ENCODE measurements around the gene RGMA. TPM values are rescaled to one million over a fixed set of nuclear protein-coding genes. Genes with fewer than 3 reads are reported as not detected.
"Not testable (repeated sequence)": the region's sequence is repeated elsewhere in the genome, so short reads cannot be mapped to it uniquely, and the experiment has no call there.

RGMA gene
- total RNA-seq, 2 donors from 2014 or later = 2.5 to 12.9 TPM

DNA sequence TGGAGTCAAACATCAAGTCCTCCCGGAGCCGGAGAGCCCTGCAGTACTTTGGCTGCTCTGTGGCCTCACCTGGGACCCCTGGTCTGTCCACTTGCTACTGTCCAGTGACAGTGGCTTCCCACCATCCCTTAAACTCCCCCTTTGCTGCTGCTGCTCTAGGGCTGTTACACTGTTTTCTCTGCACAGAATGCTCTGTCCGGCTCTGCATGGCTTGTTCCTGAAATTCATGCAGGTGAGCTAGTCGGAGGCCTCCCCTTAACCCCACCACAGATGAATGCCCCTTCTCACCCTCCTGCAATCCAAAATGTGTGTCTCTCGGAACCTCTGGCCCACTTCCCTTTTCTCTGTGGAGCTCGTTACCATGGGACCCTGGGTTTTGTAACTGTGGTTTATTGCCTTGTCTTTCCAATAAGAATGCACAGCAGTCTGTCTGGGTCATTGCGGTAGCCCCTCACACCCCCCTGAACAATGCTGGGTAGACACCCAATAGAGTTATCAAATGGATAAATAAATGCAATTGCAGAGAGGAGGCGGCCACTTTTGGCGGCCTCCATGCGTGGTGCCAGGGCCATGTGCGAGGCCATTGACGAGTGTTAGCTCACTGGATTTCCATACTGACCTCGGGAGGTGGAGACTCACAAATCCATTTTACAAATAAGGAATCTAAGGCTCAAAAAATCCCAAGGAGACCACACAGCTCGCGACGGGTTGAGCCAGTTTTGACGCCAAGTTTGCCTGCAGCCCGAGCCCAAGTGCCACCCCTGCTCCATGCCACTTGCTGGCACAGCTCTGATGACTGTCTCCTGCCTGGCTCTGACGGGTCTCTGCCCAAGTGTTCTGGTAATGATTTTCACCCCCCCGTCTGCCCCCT lies 48.5 kb downstream of the RGMA start:
- no peak for ATAC-seq
- DNase-seq = peak in 1 of 2 donors; percentile 13

DNA sequence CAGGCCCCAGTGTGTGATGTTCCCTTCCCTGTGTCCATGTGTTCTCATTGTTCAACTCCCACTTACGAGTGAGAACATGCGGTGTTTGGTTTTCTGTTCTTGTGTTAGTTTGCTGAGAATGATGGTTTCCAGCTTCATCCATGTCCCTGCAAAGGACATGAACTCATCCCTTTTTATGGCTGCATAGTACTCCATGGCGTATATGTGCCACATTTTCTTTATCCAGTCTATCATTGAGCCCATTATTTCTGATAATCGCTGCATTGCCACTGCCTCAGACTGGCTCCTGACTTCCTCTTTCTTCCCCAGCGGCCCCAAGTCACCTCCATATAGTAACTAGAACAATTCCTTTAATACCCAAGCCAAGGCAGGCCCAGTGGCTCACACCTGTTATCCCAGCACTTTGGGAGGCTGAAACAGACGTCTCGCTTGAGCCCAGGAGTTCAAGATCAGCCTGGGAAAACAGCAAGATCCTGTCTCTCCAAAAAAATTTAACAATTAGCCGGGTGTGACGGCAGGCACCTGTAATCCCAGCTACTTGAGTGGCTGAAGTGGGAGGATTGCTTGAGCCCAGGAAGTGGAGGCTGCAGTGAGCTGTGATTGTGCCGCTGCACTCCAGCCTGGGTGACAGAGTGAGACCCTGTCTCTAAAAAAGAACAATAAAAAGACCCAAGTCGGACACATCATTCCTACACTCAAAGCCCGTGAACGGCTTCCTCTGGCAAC lies 49.3 kb downstream of the RGMA start:
- intact Hi-C loops (cut with DNase I, micrococcal nuclease); ATAC-seq; DNase-seq: not testable (repeated sequence)

More for the DNA sequence above, 48.5 kb downstream of the RGMA start:
- intact Hi-C loops (cut with DNase I, micrococcal nuclease) = no loop called here

DNA sequence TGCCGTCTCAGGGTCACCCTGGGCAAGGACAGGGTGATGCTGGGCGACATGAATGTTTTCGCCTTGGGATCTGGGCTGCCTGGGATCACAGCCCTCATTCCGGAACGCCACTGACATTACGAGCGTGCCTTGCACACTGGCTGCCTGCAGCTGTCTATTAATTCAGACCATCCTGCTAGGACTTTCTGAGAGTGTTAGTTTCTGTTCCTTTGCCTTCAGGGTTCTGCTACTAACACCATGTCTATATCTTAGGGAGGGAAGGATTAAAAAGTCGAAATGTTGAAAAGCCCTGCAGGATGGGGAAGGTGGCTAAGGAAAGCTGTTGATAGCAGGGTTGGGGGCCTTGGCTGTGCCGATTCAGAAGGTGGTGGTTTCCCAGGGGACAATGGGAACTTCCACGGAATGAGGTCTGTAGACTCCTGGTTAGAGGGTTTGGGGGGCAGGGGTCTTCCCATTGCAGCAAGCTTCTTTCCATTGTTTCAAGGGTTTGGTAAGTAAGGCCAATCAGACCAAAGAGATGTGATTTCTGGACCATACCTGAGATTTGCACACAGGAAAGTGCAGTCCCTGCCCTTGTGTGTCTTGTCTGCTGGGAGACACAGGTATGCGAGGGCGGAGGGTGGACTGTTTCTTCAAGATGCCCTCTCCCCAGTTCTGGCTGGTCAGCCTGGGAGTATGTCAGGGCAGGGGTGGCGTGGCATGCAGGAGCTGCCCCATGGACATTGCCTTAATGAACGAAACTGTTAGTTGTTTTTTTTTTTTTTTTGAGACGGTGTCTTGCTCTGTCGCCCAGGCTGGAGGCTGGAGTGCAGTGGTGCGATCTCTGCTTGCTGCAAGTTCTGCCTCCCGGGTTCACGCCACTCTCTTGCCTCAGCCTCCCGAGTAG lies 50.9 kb downstream of the RGMA start:
- intact Hi-C loops (cut with DNase I, micrococcal nuclease) = no loop called here
- peak in 1 of 2 donors; percentile 13 for DNase-seq
- ATAC-seq = no peak

DNA sequence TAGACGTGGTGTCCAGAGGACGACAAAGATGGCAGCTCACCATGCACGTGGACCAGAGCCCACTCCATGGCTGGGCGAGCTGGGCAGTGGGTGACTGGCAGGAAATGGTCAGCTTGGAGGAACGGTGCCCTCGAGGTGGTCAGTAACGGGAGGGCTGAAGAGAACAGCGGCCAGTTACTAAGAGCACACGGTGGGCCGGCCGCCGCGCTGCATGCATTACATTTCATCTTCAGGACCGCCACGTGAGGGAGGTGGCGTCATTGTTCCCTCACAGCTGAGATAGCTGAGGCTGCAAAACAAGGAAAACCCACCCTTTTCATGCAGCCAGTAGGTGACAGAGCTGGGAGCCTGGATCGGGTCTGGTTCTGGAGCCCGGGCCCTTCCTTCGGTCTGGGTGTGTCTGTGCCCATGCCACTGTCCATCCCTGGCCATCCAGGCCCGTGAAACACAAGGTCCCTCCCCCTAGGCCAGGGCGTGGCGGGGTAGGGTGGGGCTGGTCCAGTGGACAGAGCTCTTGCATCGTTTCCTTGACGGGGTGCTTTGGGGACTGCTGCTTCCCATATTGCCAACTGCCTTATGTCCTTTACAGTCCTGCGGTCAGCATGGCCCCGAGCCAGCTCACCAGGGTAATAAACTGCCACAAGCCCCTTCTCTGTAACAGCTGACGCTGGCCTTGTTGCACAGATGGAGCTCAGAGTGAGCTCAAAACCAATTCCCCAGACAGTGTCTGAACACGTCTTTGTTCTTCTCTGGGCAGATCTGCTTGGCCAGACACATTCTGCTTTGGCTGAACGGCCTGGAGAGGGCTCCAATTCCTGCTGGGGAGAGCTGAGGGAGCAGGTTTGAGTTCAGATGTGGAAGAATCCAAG lies 51.8 kb downstream of the RGMA start:
- peak; percentile 31 to 47 for DNase-seq

DNA sequence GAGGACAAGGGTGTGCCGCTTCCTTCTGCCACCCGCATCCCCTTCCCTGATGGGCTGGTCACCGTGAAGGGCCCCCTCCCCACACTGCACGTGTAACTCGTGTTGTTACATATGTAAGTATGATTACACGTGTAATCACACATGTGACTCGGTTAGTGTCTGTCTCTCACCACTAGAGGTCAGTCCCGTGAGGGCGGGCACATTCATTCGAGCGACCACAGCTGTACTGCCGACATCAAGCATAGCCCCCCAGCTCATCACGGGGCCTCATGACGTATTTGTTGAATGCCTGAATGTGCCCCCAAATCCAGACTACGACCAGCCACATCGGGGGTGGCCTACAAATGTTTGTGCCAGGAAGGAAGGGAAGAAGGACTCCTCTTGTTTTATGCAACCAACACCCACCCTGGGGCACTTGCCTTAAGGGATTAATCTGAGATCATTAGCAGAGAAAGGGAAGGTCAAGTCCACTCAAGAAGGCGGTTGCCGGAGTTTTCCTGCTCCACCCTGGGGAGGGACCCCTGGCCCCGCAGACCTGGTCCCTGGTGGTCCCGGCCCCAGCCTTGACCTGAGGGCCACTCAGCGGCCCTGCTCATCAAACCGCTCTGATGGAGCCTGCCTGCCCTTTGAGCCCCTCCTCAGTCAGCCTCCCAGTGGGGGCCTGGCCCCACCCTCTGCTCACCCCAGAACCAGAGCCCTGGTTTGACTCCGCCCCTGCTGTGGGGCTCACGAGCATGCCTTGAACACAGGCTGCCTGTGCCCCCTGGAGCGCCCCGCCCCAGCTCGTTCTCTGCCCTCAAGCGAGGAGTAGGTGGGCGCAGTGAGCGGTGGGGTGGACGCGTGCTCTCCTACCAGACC lies 52.8 kb downstream of the RGMA start:
- intact Hi-C loops (cut with DNase I, micrococcal nuclease) = no loop called here
- peak; percentile 31 to 36 for DNase-seq
- peak; percentile 73 for ATAC-seq

More for the DNA sequence above, 51.8 kb downstream of the RGMA start:
- peak; percentile 50 for ATAC-seq
- intact Hi-C loops (cut with DNase I, micrococcal nuclease) = no loop called here

DNA sequence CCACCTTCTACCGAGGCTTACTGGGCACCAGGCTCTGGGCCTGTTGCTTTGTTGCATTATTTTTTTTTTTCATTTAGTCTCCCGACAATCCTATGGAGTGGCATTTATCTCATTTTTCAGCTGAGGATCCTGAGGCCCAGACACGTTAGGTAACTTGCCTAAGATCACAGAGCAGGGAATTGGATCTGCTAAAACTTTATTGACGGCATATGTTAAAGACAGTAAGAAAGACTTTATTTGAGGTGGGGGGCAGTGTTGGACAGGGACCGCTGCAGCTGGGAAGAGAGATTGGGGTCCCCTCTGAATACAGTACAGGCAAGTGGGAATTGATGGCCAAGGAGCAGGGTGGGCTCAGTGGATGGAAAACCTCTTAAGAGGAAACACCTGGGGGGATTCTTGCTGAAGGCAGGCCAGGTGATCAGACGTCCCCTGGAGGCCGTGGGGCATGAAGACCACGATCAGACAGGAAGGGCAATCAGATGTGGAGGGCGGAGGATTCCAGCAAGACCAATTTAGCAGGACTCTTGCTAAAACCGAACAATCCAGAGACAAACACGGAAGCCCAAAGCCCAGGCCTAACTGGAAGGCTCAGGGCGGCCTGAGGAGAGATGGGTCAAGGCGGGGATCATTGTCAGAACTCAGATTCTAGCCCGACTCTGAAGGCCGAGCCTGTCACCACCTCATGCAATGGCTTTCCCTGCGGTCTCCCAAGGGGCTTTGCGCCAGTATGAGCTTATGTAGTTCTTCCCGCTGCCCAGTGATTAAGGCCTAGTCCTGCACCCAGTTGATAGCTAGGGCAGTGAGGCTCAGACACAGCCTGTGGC lies 53.7 kb downstream of the RGMA start:
- DNase-seq = peak in 1 of 2 donors; percentile 19
- intact Hi-C loops (cut with DNase I, micrococcal nuclease) = no loop called here
- no peak for ATAC-seq

DNA sequence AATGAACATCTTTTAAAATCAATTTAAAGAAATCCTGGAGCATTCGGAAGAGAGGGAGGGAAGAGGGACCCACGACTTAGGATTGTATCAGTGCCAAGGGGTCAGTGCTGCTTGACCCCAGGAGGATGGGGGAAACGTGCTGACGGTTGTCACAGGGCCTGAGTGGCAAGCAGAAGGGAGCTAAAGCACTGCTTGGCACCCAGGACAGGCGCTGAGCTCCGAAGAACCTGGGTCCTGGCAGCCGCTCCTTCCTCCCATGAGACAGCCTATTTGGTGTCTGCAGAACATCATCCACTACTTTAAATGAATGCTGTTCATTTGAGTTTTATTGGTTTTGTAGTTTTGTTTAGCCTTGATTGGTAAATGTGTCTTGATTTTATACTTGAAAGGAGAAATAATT lies 54.5 kb downstream of the RGMA start:
- intact Hi-C loops (cut with DNase I, micrococcal nuclease) = loop anchor here in 1 of 2 donors (5.0 kb wide), 1 partner anchor 1083 kb away; no protein-coding TSS in a partner anchor
- no peak for ATAC-seq
- peak in 1 of 2 donors; percentile 36 for DNase-seq

DNA sequence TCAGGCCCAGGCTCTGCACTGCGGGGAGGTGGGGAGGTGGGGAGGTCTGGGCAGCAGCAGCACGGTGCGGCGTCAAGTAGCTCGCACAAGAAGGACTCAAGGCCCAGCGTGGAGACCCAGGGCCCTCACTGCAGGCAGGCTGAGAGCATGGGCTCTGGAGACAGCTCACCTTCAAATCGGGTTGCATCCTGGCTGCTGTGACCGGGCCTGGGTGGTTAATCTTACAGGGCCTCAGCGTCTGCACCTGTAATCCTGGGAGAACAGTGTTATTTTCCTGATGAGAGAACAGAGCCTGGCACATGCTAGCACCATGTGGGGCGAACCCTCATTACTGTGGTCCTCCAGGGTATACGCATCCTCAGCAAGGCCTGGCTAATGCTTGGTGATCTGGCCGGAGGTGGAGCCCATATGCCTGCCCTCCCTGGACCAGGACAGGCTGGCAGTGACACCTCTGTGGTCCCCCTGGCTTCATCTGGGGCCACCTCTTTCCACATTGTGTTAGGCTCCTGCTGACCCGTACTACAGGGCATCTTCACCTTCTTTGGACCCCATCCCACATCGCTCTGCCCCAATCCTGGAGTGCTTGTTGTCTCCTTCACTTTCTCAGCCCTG lies 55.5 kb downstream of the RGMA start:
- DNase-seq (peak in 1 of 2 donors; percentile 18), ATAC-seq (no peak)
- intact Hi-C loops (cut with DNase I, micrococcal nuclease) = loop anchor here in 1 of 2 donors (5.0 kb wide), 1 partner anchor 1084 kb away; no protein-coding TSS in a partner anchor

DNA sequence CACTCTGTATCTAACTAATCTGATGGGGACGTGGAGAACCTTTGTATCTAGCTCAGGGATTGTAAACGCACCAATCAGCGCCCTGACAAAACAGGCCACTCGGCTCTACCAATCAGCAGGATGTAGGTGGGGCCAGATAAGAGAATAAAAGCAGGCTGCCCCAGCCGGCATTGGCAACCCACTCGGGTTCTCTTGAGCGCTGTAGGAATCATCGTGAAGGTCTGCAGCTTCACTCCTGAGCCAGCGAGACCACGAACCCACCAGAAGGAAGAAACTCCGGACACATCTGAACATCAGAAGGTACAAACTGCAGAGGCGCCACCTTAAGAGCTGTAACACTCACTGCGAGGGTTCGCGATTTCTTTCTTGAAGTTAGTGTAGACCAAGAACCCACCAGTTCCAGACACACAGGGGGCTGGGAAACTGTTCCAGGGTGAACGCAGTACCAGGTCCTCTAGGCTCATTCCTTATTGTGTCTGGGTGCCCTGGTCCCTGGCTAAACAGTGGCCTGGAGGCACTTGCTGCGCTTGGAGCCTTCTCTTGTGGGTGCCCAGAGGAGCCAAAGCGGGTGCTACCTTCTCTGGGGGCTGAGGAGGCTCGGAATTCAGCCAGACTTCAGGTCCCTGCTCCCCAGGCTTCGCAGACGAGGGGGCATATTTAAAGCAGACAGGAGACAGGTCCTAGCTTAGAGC lies 56.4 kb downstream of the RGMA start:
- intact Hi-C loops (cut with DNase I, micrococcal nuclease) = loop anchor here in 1 of 2 donors (5.0 kb wide), 1 partner anchor 1085 kb away; no protein-coding TSS in a partner anchor
- ATAC-seq = not testable (repeated sequence)
- peak in 1 of 2 donors; percentile 14 for DNase-seq

DNA sequence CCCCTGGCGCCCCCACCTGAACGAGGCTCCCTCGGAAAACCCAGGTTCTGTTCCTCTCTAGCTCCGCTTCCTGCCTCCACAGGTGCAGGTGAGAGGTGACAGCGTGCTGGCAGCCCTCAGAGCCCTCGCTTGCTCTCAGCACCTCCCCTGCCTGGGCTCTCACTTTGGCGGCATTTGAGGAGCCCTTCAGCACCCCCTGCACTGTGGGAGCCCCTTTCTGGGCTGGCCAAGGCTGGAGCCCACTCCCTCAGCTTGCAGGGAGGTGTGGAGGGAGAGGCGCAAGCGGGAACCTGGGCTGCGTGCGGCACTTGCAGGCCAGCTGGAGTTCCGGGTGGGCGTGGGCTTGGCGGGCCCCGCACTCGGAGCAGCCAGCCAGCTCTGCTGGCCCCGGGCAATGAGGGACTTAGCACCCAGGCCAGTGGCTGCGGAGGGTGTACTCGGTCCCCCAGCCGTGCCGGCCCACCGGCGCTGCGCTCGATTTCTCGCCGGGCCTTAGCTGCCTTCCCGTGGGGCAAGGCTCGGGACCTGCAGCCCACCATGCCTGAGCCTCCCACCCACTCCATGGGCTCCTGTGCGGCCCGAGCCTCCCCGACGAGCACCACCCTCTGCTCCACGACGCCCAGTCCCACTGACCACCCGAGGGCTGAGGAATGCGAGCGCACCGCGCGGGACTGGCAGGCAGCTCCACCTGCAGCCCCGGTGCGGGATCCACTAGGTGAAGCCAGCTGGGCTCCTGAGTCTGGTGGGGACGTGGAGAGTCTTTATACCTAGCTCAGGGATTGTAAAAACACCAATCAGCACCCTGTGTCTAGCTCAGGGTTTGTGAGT lies 57.2 kb downstream of the RGMA start:
- peak in 1 of 2 donors; percentile 24 for DNase-seq
- intact Hi-C loops (cut with DNase I, micrococcal nuclease) = loop anchor here (2.0 to 5.0 kb wide), 2 partner anchors 1086 to 1089 kb away; no protein-coding TSS in a partner anchor
- ATAC-seq = not testable (repeated sequence)

DNA sequence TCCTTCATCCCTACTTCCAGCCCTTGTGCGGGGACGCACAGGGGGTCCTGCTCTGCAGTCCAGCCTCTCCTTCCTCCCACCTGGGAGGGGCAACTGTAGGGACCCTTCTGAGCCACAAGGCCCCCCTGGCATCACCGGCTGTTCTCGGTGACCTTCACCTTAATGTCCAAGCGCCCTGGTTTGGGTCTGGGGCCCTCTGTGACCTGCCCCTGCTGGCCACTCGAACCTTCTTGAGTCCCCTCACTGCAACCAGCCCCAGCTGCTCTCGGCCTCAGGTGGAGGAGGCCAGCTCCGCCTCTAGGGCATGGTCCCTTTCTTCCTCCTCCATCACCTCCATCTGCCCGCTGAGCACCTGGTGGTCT lies 57.9 kb downstream of the RGMA start:
- DNase-seq (no peak), ATAC-seq (no peak)
- intact Hi-C loops (cut with DNase I, micrococcal nuclease) = loop anchor here (2.0 to 5.0 kb wide), 2 partner anchors 1086 to 1090 kb away; no protein-coding TSS in a partner anchor

DNA sequence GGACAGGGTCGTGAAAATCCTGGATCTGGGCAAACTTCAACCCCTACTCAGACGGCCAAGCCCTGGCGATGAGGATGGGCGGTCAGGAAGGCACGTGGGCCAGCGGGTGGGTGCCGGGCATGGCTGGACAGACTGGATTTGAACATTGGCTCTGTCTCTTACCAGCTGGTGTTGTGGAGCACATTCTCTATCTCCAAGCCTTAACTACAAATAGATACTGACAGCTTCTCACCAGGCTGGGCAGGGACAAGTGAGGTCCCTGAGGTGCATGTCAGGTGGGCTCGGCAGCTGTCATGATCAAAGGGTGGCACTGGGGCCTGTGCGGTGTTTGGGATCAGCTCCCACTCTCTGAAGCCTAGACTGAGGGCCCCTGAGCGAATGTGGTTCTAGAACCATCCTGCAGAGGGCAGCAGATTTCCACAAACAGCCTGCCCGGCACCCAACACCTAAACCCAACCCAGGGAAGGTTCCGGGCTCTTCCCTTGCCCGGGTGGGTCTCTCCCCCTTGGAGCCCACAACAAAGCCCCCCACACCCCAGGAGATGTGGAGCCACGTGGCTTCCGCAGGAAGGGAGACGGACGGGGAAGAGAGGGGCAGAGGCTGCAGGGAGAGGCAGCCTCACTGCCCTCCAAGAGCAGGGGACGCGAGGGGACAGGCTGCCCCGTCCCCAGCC lies 58.4 kb downstream of the RGMA start:
- peak; percentile 75 for ATAC-seq
- peak in 1 of 2 donors; percentile 70 for DNase-seq
- intact Hi-C loops (cut with DNase I, micrococcal nuclease) = loop anchor here (2.0 to 5.0 kb wide), 2 partner anchors 1087 to 1090 kb away; no protein-coding TSS in a partner anchor

DNA sequence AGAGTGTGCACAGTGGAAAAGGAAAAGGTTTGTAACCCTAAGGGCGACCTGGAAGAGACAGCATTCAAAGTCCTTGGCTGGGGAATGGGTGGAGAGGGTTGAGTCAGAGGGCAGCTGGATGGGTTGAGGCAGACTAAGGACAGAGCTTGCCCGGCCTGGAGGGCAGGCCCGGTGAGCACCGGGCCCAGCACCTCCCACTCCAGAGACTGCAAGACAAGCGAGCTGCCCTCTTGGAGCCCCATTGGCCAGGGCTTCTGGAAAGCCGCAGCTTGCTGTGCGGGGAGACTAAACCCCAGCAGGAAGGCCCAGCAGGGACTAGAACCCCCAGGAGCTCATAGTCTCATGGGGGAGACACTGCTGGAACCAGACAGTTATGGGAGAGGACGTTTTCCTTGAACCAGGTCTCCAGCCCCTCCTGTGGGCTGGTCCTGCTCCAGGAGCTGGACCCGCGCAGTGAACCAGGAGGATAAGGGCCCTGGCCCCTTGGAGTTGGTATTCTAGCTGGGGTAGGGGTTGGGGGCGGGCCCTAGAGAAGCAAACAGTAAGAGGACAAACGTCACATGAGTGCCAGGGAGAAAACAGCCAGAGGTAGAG lies 59.1 kb downstream of the RGMA start:
- ATAC-seq (peak; percentile 50), DNase-seq (peak in 1 of 2 donors; percentile 22)
- intact Hi-C loops (cut with DNase I, micrococcal nuclease) = loop anchor here (2.0 to 10.0 kb wide), 3 partner anchors 235 to 1091 kb away; no protein-coding TSS in a partner anchor

Measured in left colon (tissue), 2 donors.